Suprapubic skin (tissue), 4 donors: ENCODE measurements around the gene ELMO1. TPM values are rescaled to one million over a fixed set of nuclear protein-coding genes. Genes with fewer than 3 reads are reported as not detected.
A peak's percentile ranks its signal among the peaks of the same experiment; 100 is the strongest.

Experiments
- DNase-seq, 2 donors: peaks; one replicate each; pipeline ENCODE4 v3.0.0-alpha.2; 2019; ENCODE audit warnings: low spot score in 2 of 2
- H3K27ac ChIP-seq: fragments of 200-600 bp; sonication (generic); one replicate; pipeline ENCODE4 v1.5.1; 2019
- H3K27me3 ChIP-seq: fragments of 200-600 bp; sonication (generic); one replicate; pipeline ENCODE4 v1.5.1; 2019
- H3K36me3 ChIP-seq: fragments of 200-600 bp; sonication (generic); one replicate; pipeline ENCODE4 v1.5.1; 2019
- H3K4me1 ChIP-seq: fragments of 200-600 bp; sonication (generic); one replicate; pipeline ENCODE4 v1.5.1; 2019
- H3K4me3 ChIP-seq: fragments of 200-600 bp; sonication (generic); one replicate; pipeline ENCODE4 v1.5.1; 2019; ENCODE audit warnings: mild to moderate bottlenecking
- H3K9me3 ChIP-seq: fragments of 200-600 bp; sonication (generic); one replicate; pipeline ENCODE4 v1.5.1; 2019
- CTCF ChIP-seq, 2 donors: fragments of 200-600 bp in 1 of 2; fragments of 450-650 bp in 1 of 2; sonication (generic) in 1 of 2; IDR thresholded peaks; one replicate each; pipeline ENCODE4 v1.5.1; 2016 to 2019; ENCODE audit warnings: antibody characterized with exemption in 2 of 2, mild to moderate bottlenecking in 1 of 2, moderate library complexity in 1 of 2
- EP300 ChIP-seq: sonication (generic); formaldehyde crosslinking; IDR thresholded peaks from one replicate; pipeline ENCODE4 v1.6.1; 2017; ENCODE audit warnings: antibody characterized with exemption
- POLR2A ChIP-seq, 2 donors: fragments of 450-650 bp; IDR thresholded peaks; one replicate each; pipeline ENCODE4 v1.6.1; 2017; ENCODE audit warnings: antibody characterized with exemption in 2 of 2, mild to moderate bottlenecking in 2 of 2, moderate library complexity in 2 of 2
- POLR2AphosphoS5 ChIP-seq, 3 donors: sonication (generic); formaldehyde crosslinking; IDR thresholded peaks; one replicate each; pipeline ENCODE4 v1.6.1; 2017; ENCODE audit warnings: antibody characterized with exemption in 3 of 3
- WGBS: methylation state at CpG from one replicate; pipeline ENCODE4 v1.1.5; 2018; 5-methylcytosine and 5-hydroxymethylcytosine counted together
- total RNA-seq, 4 donors: library from RNA; depleted of rRNA; stranded (reverse); fragments of >200 nt; gene quantifications; one replicate each; pipeline ENCODE4 v1.1.0, GENCODE V29; 2016

Gene ELMO1
- total RNA-seq, 4 donors from 2014 or later, result 9.8 to 49.6 (median 22.2) TPM

GRCh38 chr7:37393476-37393875 lies 55.2 kb downstream of the ELMO1 start:
- Histone ChIP-seq H3K27me3 (no peaks in the 10 kb centered on the region), H3K36me3 (no peaks in the 10 kb centered on the region), H3K4me1 (peaks cover 15% of the 10 kb centered on the region), H3K4me3 (no peak overlapping the region), H3K27ac (no peak overlapping the region), H3K9me3 (no peaks in the 10 kb centered on the region)
- TF ChIP-seq CTCF (IDR thresholded peaks at IDR 0.05) (no peak), POLR2AphosphoS5 (IDR thresholded peaks at IDR 0.05) (no peak), POLR2A (IDR thresholded peaks at IDR 0.05) (no peak), EP300 (no peak)
- DNase-seq, result no peak
- WGBS, result 87% methylated on average over 1 of the region's 1 CpG

GRCh38 chr7:37392673-37393017 lies 56.0 kb downstream of the ELMO1 start:
- no peaks in the 10 kb centered on the region for H3K27me3 ChIP-seq
- no peaks in the 10 kb centered on the region for H3K9me3 ChIP-seq
- DNase-seq, result no peak
- TF ChIP-seq POLR2AphosphoS5 (IDR thresholded peaks at IDR 0.05), result no peak
- no peak for TF ChIP-seq POLR2A (IDR thresholded peaks at IDR 0.05)
- no peak for TF ChIP-seq CTCF (IDR thresholded peaks at IDR 0.05)
- H3K27ac ChIP-seq, result no peak overlapping the region
- H3K4me1 ChIP-seq, result peaks cover 16% of the 10 kb centered on the region
- WGBS, result 40% methylated on average over 1 of the region's 1 CpG
- no peak overlapping the region for H3K4me3 ChIP-seq
- no peaks in the 10 kb centered on the region for H3K36me3 ChIP-seq

- Histone ChIP-seq H3K4me3 (no peak overlapping the region), H3K4me1 (peaks cover 16% of the 10 kb centered on the region), H3K36me3 (no peaks in the 10 kb centered on the region), H3K27ac (peak overlapping the region; percentile 46), H3K9me3 (no peaks in the 10 kb centered on the region), H3K27me3 (no peaks in the 10 kb centered on the region)
- no peak for TF ChIP-seq POLR2A (IDR thresholded peaks at IDR 0.05)
- TF ChIP-seq POLR2AphosphoS5 (IDR thresholded peaks at IDR 0.05), result no peak
- no peak for TF ChIP-seq EP300
- TF ChIP-seq CTCF (IDR thresholded peaks at IDR 0.05), result no peak
- 78% methylated on average over 10 of the region's 10 CpGs for WGBS
- DNase-seq, result no peak
Observed at GRCh38 chr7:37391791-37392672, 56.6 kb downstream of the ELMO1 start.

GRCh38 chr7:37390114-37390513 lies 58.5 kb downstream of the ELMO1 start:
- H3K36me3 ChIP-seq, result no peaks in the 10 kb centered on the region
- DNase-seq, result no peak
- H3K27me3 ChIP-seq, result no peaks in the 10 kb centered on the region
- no peak for TF ChIP-seq POLR2A (IDR thresholded peaks at IDR 0.05)
- TF ChIP-seq POLR2AphosphoS5 (IDR thresholded peaks at IDR 0.05), result no peak
- TF ChIP-seq EP300, result no peak
- TF ChIP-seq CTCF (IDR thresholded peaks at IDR 0.05), result no peak
- H3K4me1 ChIP-seq, result peaks cover 16% of the 10 kb centered on the region
- H3K4me3 ChIP-seq, result no peak overlapping the region
- 77% methylated on average over 8 of the region's 8 CpGs for WGBS
- no peak overlapping the region for H3K27ac ChIP-seq
- no peaks in the 10 kb centered on the region for H3K9me3 ChIP-seq

- 83% methylated on average over 4 of the region's 4 CpGs for WGBS
- no peaks in the 10 kb centered on the region for H3K9me3 ChIP-seq
- TF ChIP-seq POLR2AphosphoS5 (IDR thresholded peaks at IDR 0.05) (no peak), CTCF (IDR thresholded peaks at IDR 0.05) (no peak), POLR2A (IDR thresholded peaks at IDR 0.05) (no peak), EP300 (no peak)
- H3K27ac ChIP-seq, result no peak overlapping the region
- H3K27me3 ChIP-seq, result no peaks in the 10 kb centered on the region
- no peak for DNase-seq
- H3K36me3 ChIP-seq, result no peaks in the 10 kb centered on the region
- no peak overlapping the region for H3K4me3 ChIP-seq
- peaks cover 16% of the 10 kb centered on the region for H3K4me1 ChIP-seq
Observed at GRCh38 chr7:37388811-37389210, 59.9 kb downstream of the ELMO1 start.
